BE2C (cell line): ENCODE data around the gene AMBRA1.

Experiments
- DNase-seq: peaks from one replicate; pipeline ENCODE4 v3.0.0-alpha.2; 2020
- H3K27me3 ChIP-seq: fragments of 250-450 bp; sonication (Bioruptor Pico); 2 replicates; pipeline ENCODE4 v1.5.1; 2020; ENCODE audit warnings: mild to moderate bottlenecking
- H3K36me3 ChIP-seq: fragments of 250-450 bp; sonication (Bioruptor Pico); 2 replicates; pipeline ENCODE4 v1.5.1; 2020; ENCODE audit warnings: mild to moderate bottlenecking
- H3K4me1 ChIP-seq: fragments of 250-450 bp; sonication (Bioruptor Pico); 2 replicates; pipeline ENCODE4 v1.5.1; 2020
- H3K4me3 ChIP-seq: 2 replicates; pipeline ENCODE4 v1.5.1; 2011; ENCODE audit warnings: low read depth, low read length
- H3K9me3 ChIP-seq: fragments of 250-450 bp; sonication (Bioruptor Pico); 2 replicates; pipeline ENCODE4 v1.5.1; 2020
- CTCF ChIP-seq: IDR thresholded peaks from 2 replicates; pipeline ENCODE4 v1.5.1; 2012; ENCODE audit warnings: mild to moderate bottlenecking, low read depth, low read length

AMBRA1 gene

GRCh38 chr11:46475926-46476545 is 117.8 kb downstream of the AMBRA1 start:
- Histone ChIP-seq H3K9me3 (no peaks in the 10 kb centered on the region), H3K4me3 (no peak overlapping the region), H3K36me3 (no peaks in the 10 kb centered on the region), H3K4me1 (peaks cover 9% of the 10 kb centered on the region; the same call in 1 of the 2 replicates), H3K27me3 (no peaks in the 10 kb centered on the region)
- no peak for TF ChIP-seq CTCF
- no peak for DNase-seq

DNA sequence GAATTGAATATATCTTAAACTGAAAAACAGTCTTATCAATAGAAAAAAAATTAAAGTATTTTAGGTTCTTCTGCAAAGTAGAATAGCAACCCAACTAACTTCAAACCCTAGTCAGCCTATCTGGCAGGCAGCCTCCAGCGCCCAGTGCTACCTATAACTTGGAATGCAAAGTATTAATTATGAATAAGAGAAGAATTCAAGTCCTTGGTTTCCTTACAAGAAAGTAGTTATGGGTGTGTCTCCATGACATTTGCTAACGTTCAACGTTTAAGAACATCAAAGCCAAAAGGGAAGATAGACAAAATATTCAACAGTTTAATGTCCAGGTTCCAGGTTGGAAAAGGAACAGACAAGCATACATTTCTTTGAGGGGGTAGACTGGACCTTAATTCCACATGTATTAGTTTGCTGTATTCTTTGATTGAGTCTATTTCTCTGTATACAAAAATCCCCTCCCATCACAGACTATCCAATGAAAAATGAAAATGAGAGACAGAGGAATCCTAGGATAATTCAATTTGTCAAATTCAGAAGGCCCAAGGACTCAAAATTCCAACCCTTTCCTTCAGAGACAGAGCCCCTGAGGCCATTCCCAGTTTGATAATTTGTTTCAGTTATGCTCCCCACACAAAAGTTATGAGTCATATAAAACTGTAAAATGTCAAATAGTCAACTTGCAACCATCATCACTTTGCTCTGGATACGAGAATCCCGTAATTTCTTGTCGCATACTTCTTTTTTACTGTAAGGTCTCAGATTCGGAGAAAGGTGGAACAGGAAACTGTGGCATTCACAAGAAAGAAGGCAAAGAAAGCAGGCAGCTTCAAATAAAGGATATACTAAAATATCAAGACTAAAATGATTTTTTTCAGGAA is 118.5 kb downstream of the AMBRA1 start:
- Histone ChIP-seq H3K36me3 (no peaks in the 10 kb centered on the region), H3K4me3 (no peak overlapping the region), H3K27me3 (no peaks in the 10 kb centered on the region), H3K9me3 (no peaks in the 10 kb centered on the region), H3K4me1 (peaks cover 4% of the 10 kb centered on the region; the same call in 1 of the 2 replicates)
- no peak for TF ChIP-seq CTCF
- DNase-seq: no peak

GRCh38 chr11:46472662-46472994 is 121.2 kb downstream of the AMBRA1 start:
- H3K4me1 ChIP-seq: peaks cover 4% of the 10 kb centered on the region; the same call in 1 of the 2 replicates
- TF ChIP-seq CTCF: no peak
- H3K36me3 ChIP-seq: no peaks in the 10 kb centered on the region
- no peaks in the 10 kb centered on the region for H3K27me3 ChIP-seq
- no peak for DNase-seq
- no peaks in the 10 kb centered on the region for H3K9me3 ChIP-seq
- H3K4me3 ChIP-seq: no peak overlapping the region

- peaks cover 4% of the 10 kb centered on the region; the same call in 1 of the 2 replicates for H3K4me1 ChIP-seq
- no peaks in the 10 kb centered on the region for H3K36me3 ChIP-seq
- no peak for TF ChIP-seq CTCF
- DNase-seq: no peak
- H3K27me3 ChIP-seq: no peaks in the 10 kb centered on the region
- no peak overlapping the region for H3K4me3 ChIP-seq
- H3K9me3 ChIP-seq: no peaks in the 10 kb centered on the region
Observed at GRCh38 chr11:46471943-46472661, 121.7 kb downstream of the AMBRA1 start.

DNA sequence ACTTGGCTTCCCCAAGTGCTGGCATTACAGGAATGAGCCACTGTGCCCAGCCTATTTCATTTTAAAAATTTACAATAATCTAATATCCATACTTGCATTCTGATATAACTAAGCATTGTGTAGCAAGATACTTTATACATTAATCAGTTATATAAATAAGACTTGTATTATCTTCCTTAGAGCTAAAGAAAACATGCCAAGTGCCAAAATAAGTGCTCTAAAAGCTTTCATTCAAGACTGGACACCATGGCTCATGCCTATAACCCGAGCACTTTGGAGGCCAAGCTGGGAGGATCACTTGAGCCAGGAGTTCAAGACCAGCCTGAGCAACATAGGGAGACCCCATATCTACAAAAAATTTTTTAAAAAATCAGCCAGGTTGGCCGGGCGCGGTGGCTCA is 123.9 kb downstream of the AMBRA1 start:
- H3K4me3 ChIP-seq: no peak overlapping the region
- TF ChIP-seq CTCF: no peak
- no peak for DNase-seq
- H3K27me3 ChIP-seq: no peaks in the 10 kb centered on the region
- H3K9me3 ChIP-seq: no peaks in the 10 kb centered on the region
- H3K4me1 ChIP-seq: peaks cover 4% of the 10 kb centered on the region; the same call in 1 of the 2 replicates
- H3K36me3 ChIP-seq: no peaks in the 10 kb centered on the region

DNA sequence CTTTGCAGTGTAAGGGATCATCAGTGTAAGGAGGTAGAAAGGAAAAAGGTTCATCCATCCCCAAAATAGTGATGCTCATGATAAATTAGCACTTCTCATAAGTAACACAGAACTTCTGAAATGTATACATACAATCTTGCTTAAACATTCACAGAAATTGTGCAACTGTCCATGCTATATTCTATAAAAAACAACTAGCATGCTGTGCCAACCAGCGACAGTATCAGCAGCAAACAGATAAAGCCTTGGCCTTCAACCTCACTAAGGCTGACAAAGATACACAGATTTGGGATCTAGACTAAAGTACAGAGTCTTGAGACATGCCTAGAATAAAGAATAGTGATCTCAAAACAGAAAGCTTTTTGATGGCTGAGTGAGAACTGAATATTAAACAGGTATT is 128.1 kb downstream of the AMBRA1 start:
- Histone ChIP-seq H3K36me3 (no peaks in the 10 kb centered on the region), H3K4me1 (no peaks in the 10 kb centered on the region)
- DNase-seq: no peak

More for the DNA sequence above, 128.1 kb downstream of the AMBRA1 start:
- H3K9me3 ChIP-seq: no peaks in the 10 kb centered on the region
- H3K4me3 ChIP-seq: no peak overlapping the region
- H3K27me3 ChIP-seq: no peaks in the 10 kb centered on the region
- TF ChIP-seq CTCF: no peak
